Measurements from ENCODE around the gene DNAH6. TPM values are rescaled to one million over a fixed set of nuclear protein-coding genes. Genes with fewer than 3 reads are reported as not detected.

DNAH6 gene
- total RNA-seq, 1 donor from 2014 or later, result 6.3 TPM

- intact Hi-C loops (cut with DNase I), result no loop called here
- ATAC-seq (no peak), DNase-seq (no peak)
- H3K36me3 ChIP-seq, result no peaks in the 10 kb centered on the region
- TF ChIP-seq CTCF (IDR thresholded peaks at IDR 0.05), result no peak
- H3K27me3 ChIP-seq (ENCODE audit: low read depth), result no peaks in the 10 kb centered on the region
- no peaks in the 10 kb centered on the region for H3K4me1 ChIP-seq
- peaks cover 6% of the 10 kb centered on the region for H3K9me3 ChIP-seq
- H3K4me3 ChIP-seq, result no peak overlapping the region
- no peak overlapping the region for H3K27ac ChIP-seq
These were observed 238.8 kb downstream of the DNAH6 start for GRCh38 chr2:84755096-84755495.

GRCh38 chr2:84757648-84758047 is 241.3 kb downstream of the DNAH6 start:
- Histone ChIP-seq H3K27me3 (ENCODE audit: low read depth) (no peaks in the 10 kb centered on the region), H3K4me3 (no peak overlapping the region), H3K27ac (no peak overlapping the region), H3K9me3 (peaks cover 6% of the 10 kb centered on the region), H3K4me1 (no peaks in the 10 kb centered on the region), H3K36me3 (no peaks in the 10 kb centered on the region)
- no peak for TF ChIP-seq CTCF (IDR thresholded peaks at IDR 0.05)
- DNase-seq (no peak), ATAC-seq (no peak)
- intact Hi-C loops (cut with DNase I), result no loop called here

DNA sequence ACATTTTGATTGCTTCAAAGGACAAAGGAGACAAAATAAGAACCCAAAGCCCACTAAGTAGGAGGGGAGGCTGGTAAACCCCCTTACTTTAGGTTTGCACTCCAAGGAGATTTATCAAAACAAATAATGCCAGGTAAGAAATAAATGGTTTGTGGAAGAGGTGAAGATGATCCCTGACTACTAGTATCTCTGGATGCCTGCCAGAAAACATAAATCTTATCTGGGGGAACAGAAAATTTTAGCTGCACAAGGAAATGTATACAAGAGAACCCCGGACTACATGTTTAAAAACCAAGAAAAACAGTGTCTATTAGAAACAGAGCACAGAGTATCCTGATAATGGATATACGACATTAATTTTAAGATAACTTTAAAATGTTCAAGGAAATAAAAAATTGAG is 250.5 kb downstream of the DNAH6 start:
- DNase-seq, result no peak
- TF ChIP-seq CTCF (IDR thresholded peaks at IDR 0.05), result no peak
- Histone ChIP-seq H3K4me3 (no peak overlapping the region), H3K27ac (no peak overlapping the region), H3K9me3 (peaks cover 13% of the 10 kb centered on the region), H3K4me1 (no peaks in the 10 kb centered on the region), H3K27me3 (ENCODE audit: low read depth) (no peaks in the 10 kb centered on the region), H3K36me3 (no peaks in the 10 kb centered on the region)
- ATAC-seq, result no peak
- intact Hi-C loops (cut with DNase I), result no loop called here

DNA sequence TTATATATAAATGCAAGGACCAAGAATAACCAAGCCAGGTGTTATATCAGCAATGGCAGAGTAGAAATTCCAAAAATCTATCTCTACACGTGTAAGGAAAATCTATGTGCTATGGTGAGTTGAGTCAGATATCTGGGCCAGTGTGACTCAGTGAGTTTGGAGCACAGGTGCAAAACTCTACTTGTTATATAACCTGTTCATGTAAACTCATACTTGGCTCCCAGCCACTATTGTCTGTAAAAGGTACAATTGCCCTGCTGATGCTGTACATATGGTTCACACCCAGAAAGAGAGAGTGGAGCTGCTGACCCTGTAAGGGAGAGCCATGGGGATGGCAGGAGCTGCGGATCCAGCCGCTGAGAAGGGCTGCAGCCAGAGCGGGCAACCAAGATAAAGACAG is 252.5 kb downstream of the DNAH6 start:
- ATAC-seq (no peak), DNase-seq (no peak)
- TF ChIP-seq CTCF (IDR thresholded peaks at IDR 0.05), result no peak
- Histone ChIP-seq H3K27me3 (ENCODE audit: low read depth) (no peaks in the 10 kb centered on the region), H3K27ac (no peak overlapping the region), H3K4me1 (no peaks in the 10 kb centered on the region), H3K36me3 (no peaks in the 10 kb centered on the region), H3K9me3 (peaks cover 29% of the 10 kb centered on the region), H3K4me3 (no peak overlapping the region)
- intact Hi-C loops (cut with DNase I), result no loop called here

DNA sequence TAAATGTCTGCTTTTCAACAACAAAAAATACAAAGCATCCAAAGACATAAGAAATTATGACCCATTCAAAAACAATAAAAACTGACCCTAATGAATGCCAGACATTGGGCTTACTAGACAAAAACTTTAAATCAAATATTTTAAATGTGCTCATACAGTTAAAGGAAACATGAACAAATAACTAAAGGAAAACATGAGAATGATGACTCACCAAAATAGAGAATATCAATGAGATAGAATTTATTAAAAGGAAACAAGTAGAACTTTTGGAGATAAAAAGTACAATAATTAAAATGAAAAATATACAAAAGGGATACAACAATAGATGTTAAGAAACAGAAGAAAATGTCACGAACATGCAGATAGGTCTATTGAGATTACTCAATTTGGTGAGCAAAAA is 254.0 kb downstream of the DNAH6 start:
- H3K36me3 ChIP-seq, result no peaks in the 10 kb centered on the region
- H3K27me3 ChIP-seq (ENCODE audit: low read depth), result no peaks in the 10 kb centered on the region

More for the DNA sequence above, 254.0 kb downstream of the DNAH6 start:
- ATAC-seq, result no peak
- H3K4me1 ChIP-seq, result no peaks in the 10 kb centered on the region
- no peak overlapping the region for H3K27ac ChIP-seq
- intact Hi-C loops (cut with DNase I), result no loop called here
- H3K9me3 ChIP-seq, result peaks cover 43% of the 10 kb centered on the region
- DNase-seq, result no peak
- no peak for TF ChIP-seq CTCF (IDR thresholded peaks at IDR 0.05)
- no peak overlapping the region for H3K4me3 ChIP-seq

All from lower lobe of right lung (tissue), 2 donors.